Astrocyte of the spinal cord (primary cell): Measurements from ENCODE around the gene CHRNA1.

Experiments used
- DNase-seq: peaks from one replicate; pipeline ENCODE4 v3.0.0; 2011; ENCODE audit warnings: low read depth, low spot score
- H3K4me3 ChIP-seq: 2 replicates; pipeline ENCODE4 v1.5.1; 2011; ENCODE audit warnings: low read depth, mild to moderate bottlenecking, low read length, moderate library complexity
- in situ Hi-C: cut with HindIII; loops from 2 replicates; pipeline ENCODE4 v1.10.0; 2017; ENCODE audit warnings: low sequenced_read_pairs
- TF ChIP-seq, protein P1 (sequence below): IDR thresholded peaks from 2 replicates; pipeline ENCODE4 v1.5.1; 2012; ENCODE audit warnings: low read depth, mild to moderate bottlenecking, low read length, inconsistent platforms

Gene CHRNA1

DNA sequence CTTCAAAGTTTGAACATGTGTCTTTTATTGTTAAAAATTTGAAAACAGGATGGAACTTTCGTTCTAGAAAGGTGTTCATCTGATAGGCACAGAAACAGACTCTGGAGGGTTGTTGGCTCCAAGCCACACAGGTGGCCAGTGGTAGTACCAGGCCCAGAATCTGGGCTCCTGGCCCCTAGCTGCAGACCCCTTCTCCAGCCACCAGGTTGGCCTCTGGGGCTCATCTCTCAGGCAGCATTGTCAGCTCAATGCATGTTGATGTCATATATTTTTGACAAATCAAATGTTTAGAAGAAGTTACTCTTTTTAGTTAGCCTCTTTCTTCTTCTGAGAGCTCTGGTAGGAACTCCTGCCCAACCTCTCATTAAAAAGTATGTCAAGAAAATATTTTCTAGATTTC lies 34.5 kb upstream of the CHRNA1 start:
- TF ChIP-seq, protein P1, sequence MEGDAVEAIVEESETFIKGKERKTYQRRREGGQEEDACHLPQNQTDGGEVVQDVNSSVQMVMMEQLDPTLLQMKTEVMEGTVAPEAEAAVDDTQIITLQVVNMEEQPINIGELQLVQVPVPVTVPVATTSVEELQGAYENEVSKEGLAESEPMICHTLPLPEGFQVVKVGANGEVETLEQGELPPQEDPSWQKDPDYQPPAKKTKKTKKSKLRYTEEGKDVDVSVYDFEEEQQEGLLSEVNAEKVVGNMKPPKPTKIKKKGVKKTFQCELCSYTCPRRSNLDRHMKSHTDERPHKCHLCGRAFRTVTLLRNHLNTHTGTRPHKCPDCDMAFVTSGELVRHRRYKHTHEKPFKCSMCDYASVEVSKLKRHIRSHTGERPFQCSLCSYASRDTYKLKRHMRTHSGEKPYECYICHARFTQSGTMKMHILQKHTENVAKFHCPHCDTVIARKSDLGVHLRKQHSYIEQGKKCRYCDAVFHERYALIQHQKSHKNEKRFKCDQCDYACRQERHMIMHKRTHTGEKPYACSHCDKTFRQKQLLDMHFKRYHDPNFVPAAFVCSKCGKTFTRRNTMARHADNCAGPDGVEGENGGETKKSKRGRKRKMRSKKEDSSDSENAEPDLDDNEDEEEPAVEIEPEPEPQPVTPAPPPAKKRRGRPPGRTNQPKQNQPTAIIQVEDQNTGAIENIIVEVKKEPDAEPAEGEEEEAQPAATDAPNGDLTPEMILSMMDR, result no peak
- no peak for DNase-seq
- in situ Hi-C loops, result no loop called here
- H3K4me3 ChIP-seq, result no peak overlapping the region

DNA sequence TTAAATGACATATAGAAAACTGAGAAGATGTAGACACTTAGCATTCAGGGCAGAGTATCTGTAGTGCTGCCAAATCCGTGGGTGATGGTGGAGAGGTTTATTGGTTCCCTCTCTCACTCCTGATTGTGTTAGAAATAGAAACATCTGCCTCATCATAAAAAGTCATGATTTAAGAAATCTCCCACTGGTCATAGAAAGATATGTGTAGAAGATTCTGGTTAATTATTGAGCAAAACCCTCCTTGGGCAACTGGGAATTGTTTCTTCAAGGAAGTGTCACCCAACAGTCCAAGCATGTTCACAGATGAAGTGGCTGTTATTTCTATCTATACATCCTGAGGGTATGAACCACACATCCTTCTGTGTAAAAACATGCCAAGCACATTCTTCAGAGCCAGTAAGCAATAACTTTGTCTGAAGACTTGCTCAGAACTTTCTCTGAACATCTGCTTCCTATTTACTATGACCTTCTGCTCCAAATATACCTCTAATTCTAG lies 33.6 kb upstream of the CHRNA1 start:
- in situ Hi-C loops, result no loop called here
- TF ChIP-seq, protein P1, result no peak
- peak; percentile 62 for DNase-seq
- no peak overlapping the region for H3K4me3 ChIP-seq

DNA sequence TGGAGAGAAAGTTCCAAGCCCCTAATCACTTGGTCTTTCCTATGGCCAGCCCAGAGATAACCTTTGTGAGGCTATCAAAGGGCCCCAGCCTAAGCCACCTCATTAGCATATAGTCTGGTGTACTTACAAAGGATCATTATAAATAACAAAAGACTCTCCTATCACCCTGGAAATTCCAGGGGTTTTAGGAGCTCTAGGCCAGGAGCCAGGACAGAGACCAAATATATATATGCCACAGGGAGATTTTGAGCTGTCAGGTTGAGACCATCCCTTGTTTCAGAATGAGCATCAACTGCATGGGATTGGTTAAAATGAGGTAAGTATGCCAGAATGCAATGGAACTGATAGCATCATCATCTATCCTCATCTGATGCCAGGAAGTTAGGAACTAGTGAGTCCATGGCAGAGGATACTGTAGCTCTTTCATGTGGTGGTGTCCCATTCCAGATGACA lies 32.1 kb upstream of the CHRNA1 start:
- DNase-seq, result no peak
- TF ChIP-seq, protein P1, result no peak
- no peak overlapping the region for H3K4me3 ChIP-seq
- in situ Hi-C loops, result no loop called here

DNA sequence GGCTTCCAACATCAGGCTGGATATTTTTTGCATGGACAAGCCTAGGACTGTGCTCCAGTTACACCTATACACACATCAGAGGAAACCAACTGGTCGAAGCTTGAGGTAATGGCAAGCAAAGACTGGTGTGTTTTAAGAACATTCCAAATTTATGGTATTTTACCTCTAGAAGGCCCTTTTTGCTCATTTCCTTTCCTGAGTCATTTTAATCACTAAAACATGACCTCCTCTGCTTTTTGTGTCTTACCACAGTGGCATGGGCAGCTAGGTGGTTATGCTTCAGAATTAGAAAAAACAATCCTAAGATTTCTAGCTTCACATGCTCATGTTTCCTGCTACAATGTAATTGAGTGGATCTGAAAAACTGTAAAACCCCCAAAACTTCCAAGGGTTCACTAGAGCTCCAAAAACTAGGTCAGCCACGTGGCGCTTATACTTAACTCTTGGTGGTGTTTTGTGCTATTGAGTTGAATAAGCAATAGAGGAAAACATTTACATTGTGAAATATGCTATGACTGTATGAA lies 30.6 kb upstream of the CHRNA1 start:
- no peak overlapping the region for H3K4me3 ChIP-seq
- TF ChIP-seq, protein P1, result no peak
- in situ Hi-C loops, result no loop called here
- peak; percentile 72 for DNase-seq

DNA sequence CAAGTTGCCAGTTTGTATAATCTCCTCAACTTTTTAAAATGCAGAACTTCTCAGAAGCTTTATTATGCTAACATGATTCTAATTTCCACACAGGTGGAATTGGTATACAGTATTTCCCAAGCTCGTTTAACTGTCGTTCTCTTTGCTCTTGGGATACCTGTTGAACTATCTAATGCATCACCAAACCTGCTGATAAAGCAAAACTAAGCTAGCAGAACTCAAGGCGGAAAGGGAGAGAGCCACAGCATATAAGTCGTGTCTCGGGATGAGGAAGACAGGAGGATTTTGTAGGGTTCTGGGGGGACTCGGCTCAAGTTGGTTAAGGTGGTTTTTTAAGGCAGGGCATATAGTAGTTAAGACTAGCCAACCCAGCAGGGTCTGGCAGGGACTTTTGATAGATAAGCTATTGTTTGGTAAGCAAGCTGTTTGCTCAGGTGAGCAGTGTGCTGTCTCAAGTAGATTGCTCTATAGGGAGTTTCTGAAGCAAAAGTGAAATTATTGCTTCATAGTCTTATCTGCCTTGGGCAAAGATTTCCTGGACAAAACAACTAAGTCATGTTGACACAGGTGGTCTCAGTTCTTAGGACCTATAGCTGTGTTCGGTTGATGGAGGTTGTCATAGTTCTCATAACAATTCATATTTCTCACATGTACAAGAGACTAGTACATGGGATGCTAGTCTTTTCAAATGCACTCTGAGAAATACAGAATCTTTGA lies 28.2 kb upstream of the CHRNA1 start:
- TF ChIP-seq, protein P1, result no peak
- in situ Hi-C loops, result no loop called here
- no peak overlapping the region for H3K4me3 ChIP-seq
- no peak for DNase-seq

DNA sequence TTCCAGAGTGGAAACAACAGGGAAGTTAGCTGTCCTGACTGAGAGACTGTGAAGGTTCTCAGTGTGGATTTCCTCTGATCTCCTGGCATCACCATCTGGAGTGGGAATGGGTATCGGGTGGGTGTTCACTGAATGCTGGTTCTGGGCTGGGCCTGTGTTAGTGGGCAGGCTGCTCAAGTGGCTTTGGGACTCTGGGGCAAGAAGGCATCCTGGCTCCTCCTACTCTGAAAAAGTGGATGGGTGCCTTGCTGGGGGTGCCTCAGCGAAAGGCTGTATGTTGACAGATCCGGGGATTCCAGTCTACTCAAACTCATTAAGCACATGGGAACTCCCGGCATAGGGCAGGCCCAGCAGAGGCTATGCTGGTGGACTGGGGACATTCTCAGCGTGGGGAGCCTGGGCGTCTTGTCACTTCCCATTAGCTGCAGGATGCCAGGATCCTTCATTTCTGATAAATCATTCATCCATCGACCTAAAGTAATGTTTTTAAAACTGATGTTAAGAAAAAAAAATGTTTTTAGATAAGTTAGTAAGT lies 27.5 kb upstream of the CHRNA1 start:
- no peak for DNase-seq
- H3K4me3 ChIP-seq, result no peak overlapping the region
- in situ Hi-C loops, result no loop called here
- TF ChIP-seq, protein P1, result no peak
